GM12874 (cell line): ENCODE measurements around the gene DPP10.

Experiments
- CTCF ChIP-seq: IDR thresholded peaks from 2 replicates; pipeline ENCODE4 v1.5.1; 2011; ENCODE audit warnings: low read depth, mild to moderate bottlenecking, control low read depth, low read length, moderate library complexity; ENCODE audit not compliant: insufficient read depth

DPP10 gene

GRCh38 chr2:115684345-115684744, 1241.9 kb downstream of the DPP10 start:
- no peak for TF ChIP-seq CTCF

DNA sequence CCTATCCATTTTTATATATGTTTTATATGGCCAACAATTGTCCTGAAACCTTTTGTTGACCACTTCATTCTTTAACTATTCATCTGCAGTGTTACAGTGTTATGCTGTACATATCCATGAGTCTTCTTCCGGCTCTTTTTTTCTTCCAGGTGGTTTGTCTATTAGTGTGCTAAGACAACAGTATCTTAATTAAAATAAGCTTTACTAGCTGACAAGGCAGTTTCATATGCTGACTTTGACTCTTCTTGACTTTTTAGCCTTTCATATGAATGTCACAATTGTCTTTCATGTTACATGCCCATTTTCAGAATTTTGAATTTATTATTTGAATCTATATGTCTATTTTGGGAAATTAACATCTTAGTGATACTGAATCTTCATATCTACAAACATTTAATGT, 1249.0 kb downstream of the DPP10 start:
- no peak for TF ChIP-seq CTCF

DNA sequence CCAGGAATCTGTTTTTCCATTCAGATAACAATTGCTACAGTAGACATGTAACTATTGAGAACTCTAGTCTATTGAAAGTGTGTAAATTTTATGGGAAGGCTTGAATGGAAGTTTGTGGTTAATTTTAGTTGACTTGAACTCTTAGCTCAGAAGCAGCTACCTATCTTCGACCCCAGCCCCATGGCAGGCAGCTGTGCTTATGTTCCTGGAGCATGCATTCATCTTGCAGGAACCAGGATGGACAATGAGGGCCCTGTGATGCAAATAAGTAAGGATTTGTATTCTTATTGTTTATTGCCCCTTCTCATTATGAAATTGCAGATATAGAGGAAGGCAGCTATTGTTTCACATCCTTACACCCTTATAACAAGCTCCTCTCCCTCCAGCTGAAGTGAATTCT, 1252.2 kb downstream of the DPP10 start:
- no peak for TF ChIP-seq CTCF

- no peak for TF ChIP-seq CTCF
Measured at GRCh38 chr2:115733190-115733775, 1290.8 kb downstream of the DPP10 start.

DNA sequence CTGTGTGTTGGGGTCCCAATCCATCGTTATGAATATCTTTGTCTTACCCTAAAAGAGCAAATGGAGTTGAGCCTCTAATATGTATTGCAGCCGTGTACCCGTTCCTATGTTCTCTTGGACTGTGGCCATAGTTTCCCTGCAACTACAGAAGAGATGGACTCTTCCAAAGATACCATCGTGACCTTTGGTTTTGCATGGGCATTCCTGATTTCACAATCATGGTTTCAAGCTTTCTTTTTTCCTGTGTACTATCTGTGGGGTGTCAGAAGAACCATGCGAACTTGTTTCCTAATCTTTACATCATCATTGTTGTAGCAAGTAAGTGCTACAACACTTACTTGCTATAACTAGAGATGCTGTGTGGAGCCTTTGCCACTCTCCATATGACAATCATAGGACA, 1295.7 kb downstream of the DPP10 start:
- no peak for TF ChIP-seq CTCF

DNA sequence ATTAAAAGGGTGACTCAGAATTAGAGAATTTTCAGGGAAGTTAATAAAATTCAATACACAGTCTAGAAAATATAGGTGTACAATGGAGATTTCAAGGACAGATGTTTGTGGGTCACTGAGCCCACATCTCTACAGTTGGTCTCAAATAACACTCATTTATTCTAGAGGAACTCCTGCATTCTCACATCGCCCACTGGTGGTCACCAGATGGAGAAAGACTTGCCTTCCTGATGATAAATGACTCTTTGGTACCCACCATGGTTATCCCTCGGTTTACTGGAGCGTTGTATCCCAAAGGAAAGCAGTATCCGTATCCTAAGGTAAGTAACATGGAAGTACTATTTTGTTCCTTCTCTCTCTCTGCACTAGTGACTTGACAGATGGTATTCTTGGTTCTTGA, 1297.1 kb downstream of the DPP10 start:
- no peak for TF ChIP-seq CTCF

GRCh38 chr2:115746151-115746550, 1303.7 kb downstream of the DPP10 start:
- TF ChIP-seq CTCF: no peak
